A549 (cell line): ENCODE results near the gene NXPH2. TPM values are rescaled to one million over a fixed set of nuclear protein-coding genes. Genes with fewer than 3 reads are reported as not detected.

Experiments
- ATAC-seq, 2 experiments: fragments of 200-7000 bp in 1 of 2; fragments of >200 bp in 1 of 2; cut with Nextera tagmentation in 1 of 2; cut with Tn5 transposase in 1 of 2; 3 replicates each; pipeline versions ENCODE4 v1.8.0 to v1.9.1; 2018 to 2020; ENCODE audit warnings: mild to moderate bottlenecking in 1 of 2, moderate library complexity in 1 of 2
- CTCF ChIA-PET: fragments of 300-600 bp; sonication (Branson Sonifier 250); formaldehyde crosslinking; extraction: SDS; loops from one replicate; lab custom pipeline; 2021; ENCODE audit warnings: antibody characterized with exemption, inconsistent platforms; lab: Yijun Ruan, JAX
- POLR2A ChIA-PET: fragments of 350-600 bp; formaldehyde crosslinking; extraction: SDS; loops from one replicate; lab custom pipeline; 2021; ENCODE audit warnings: antibody characterized with exemption, inconsistent platforms; lab: Yijun Ruan, JAX
- DNase-seq, 2 experiments: peaks; one replicate each; pipeline versions ENCODE4 v3.0.0 to v3.0.0-alpha.2; 2011 to 2016; ENCODE audit warnings: low read depth in 1 of 2, low spot score in 1 of 2
- FAIRE-seq: peaks from 2 replicates; lab custom pipeline; 2011; peaks lifted over from hg19 to GRCh38; lab: Jason Lieb, UNC
- H3K27ac ChIP-seq, 2 experiments: fragments of >200 bp; sonication (Bioruptor Twin); formaldehyde crosslinking; 3 replicates each; pipeline ENCODE4 v1.5.1; 2016 to 2017
- H3K4me1 ChIP-seq: fragments of >200 bp; sonication (Bioruptor Twin); formaldehyde crosslinking; 3 replicates; pipeline ENCODE4 v1.6.1; 2016
- H3K4me2 ChIP-seq: fragments of >200 bp; sonication (Bioruptor Twin); formaldehyde crosslinking; 3 replicates; pipeline ENCODE4 v1.6.1; 2016
- H3K4me3 ChIP-seq: fragments of >200 bp; sonication (Bioruptor Twin); formaldehyde crosslinking; 3 replicates; pipeline ENCODE4 v1.5.1; 2016
- H3K9me3 ChIP-seq: fragments of >200 bp; sonication (Bioruptor Twin); formaldehyde crosslinking; 3 replicates; pipeline ENCODE4 v1.6.1; 2016
- FOSL2 ChIP-seq, 2 experiments: fragments of 450-650 bp in 1 of 2; fragments of >200 bp in 1 of 2; sonication (Bioruptor Twin) in 1 of 2; formaldehyde crosslinking; IDR thresholded peaks; 2 replicates each; pipeline versions ENCODE4 v1.5.0 to v1.6.1; 2016 to 2020; ENCODE audit warnings: mild to moderate bottlenecking in 1 of 2, moderate library complexity in 1 of 2
- FOXS1 ChIP-seq: fragments of 250-450 bp; sonication (Bioruptor Pico); IDR thresholded peaks from 2 replicates; pipeline ENCODE4 v1.5.0; 2020; ENCODE audit warnings: mild to moderate bottlenecking, moderate library complexity
- HDAC2 ChIP-seq: fragments of 200-600 bp; sonication (generic); IDR thresholded peaks from 2 replicates; pipeline ENCODE4 v1.6.1; 2016
- HOXB13 ChIP-seq: fragments of 250-450 bp; sonication (Bioruptor Pico); IDR thresholded peaks from 2 replicates; pipeline ENCODE4 v1.5.0; 2020; ENCODE audit warnings: low read depth, mild to moderate bottlenecking, moderate library complexity
- HOXB5 ChIP-seq: fragments of 250-450 bp; sonication (Bioruptor Pico); IDR thresholded peaks from 2 replicates; pipeline ENCODE4 v1.5.0; 2020; ENCODE audit warnings: mild to moderate bottlenecking, moderate library complexity
- KDM1A ChIP-seq: fragments of 200-600 bp; sonication (generic); IDR thresholded peaks from 2 replicates; pipeline ENCODE4 v1.6.1; 2016; ENCODE audit warnings: low read depth, mild to moderate bottlenecking
- KDM5A ChIP-seq: fragments of 200-600 bp; sonication (generic); IDR thresholded peaks from 2 replicates; pipeline ENCODE4 v1.6.1; 2016; ENCODE audit warnings: antibody characterized with exemption, mild to moderate bottlenecking
- NPAS2 ChIP-seq: fragments of 250-450 bp; sonication (Bioruptor Pico); IDR thresholded peaks from 2 replicates; pipeline ENCODE4 v1.8.0; 2022; ENCODE audit warnings: mild to moderate bottlenecking, moderate library complexity, borderline replicate concordance
- PHF8 ChIP-seq: fragments of 200-600 bp; sonication (generic); IDR thresholded peaks from 2 replicates; pipeline ENCODE4 v1.6.1; 2016; ENCODE audit warnings: low read depth, mild to moderate bottlenecking, antibody characterized with exemption, moderate library complexity, borderline replicate concordance
- RAD21 ChIP-seq, 2 experiments: fragments of >200 bp in 1 of 2; sonication (Bioruptor Twin) in 1 of 2; formaldehyde crosslinking in 1 of 2; IDR thresholded peaks in 1 of 2; conservative IDR thresholded peaks in 1 of 2; 2 replicates in 1 of 2; 3 replicates in 1 of 2; pipeline ENCODE4 v1.6.1; 2012 to 2018; ENCODE audit warnings: inconsistent platforms in 1 of 2
- RCOR1 ChIP-seq: fragments of 150-350 bp; IDR thresholded peaks from 2 replicates; pipeline ENCODE4 v1.6.1; 2014; ENCODE audit warnings: antibody characterized with exemption, low read length, low read depth
- RNF2 ChIP-seq: fragments of 200-600 bp; sonication (generic); IDR thresholded peaks from 2 replicates; pipeline ENCODE4 v1.6.1; 2016; ENCODE audit warnings: low read depth, mild to moderate bottlenecking, antibody characterized with exemption, moderate library complexity, borderline replicate concordance
- SMC3 ChIP-seq: fragments of >200 bp; sonication (Bioruptor Twin); formaldehyde crosslinking; IDR thresholded peaks from 3 replicates; pipeline ENCODE4 v1.6.1; 2018; ENCODE audit warnings: inconsistent platforms
- TFCP2L1 ChIP-seq: fragments of 250-450 bp; sonication (Bioruptor Pico); IDR thresholded peaks from 2 replicates; pipeline ENCODE4 v1.5.0; 2021; ENCODE audit warnings: mild to moderate bottlenecking
- TP53 ChIP-seq: fragments of 250-450 bp; sonication (Bioruptor Pico); IDR thresholded peaks from 2 replicates; pipeline ENCODE4 v1.5.0; 2021; ENCODE audit warnings: mild to moderate bottlenecking, moderate library complexity
- ZFP36 ChIP-seq: fragments of 450-650 bp; IDR thresholded peaks from 2 replicates; pipeline ENCODE4 v1.6.1; 2014; ENCODE audit warnings: borderline replicate concordance; ENCODE audit not compliant: partially characterized antibody
- ZNF302 ChIP-seq: fragments of 250-450 bp; sonication (Bioruptor Pico); IDR thresholded peaks from 2 replicates; pipeline ENCODE4 v1.9.0; 2021; ENCODE audit warnings: inconsistent platforms, mild to moderate bottlenecking, moderate library complexity
- ZSCAN20 ChIP-seq: fragments of 250-450 bp; sonication (Bioruptor Pico); IDR thresholded peaks from 2 replicates; pipeline ENCODE4 v1.8.0; 2022; ENCODE audit warnings: mild to moderate bottlenecking, moderate library complexity
- WGBS: methylation state at CpG from one replicate; pipeline ENCODE4 v1.1.6; 2017; ENCODE audit errors: missing lambda C conversion rate; 5-methylcytosine and 5-hydroxymethylcytosine counted together
- polyA plus RNA-seq, 4 experiments: library from polyadenylated mRNA; depleted of rRNA in 3 of 4; stranded (reverse); fragments of >200 nt; fragmentation: RNase III in 1 of 4; extraction: RNeasy Plus Mini Kit Qiagen cat#74134 plus additional on column Dnase treatment in 1 of 4; gene quantifications; 2 replicates in 3 of 4; 3 replicates in 1 of 4; pipeline ENCODE4 v1.2.3, GENCODE V29; 2011 to 2017
- TF ChIP-seq, protein P1 (sequence below): fragments of >200 bp; sonication (Bioruptor Twin); formaldehyde crosslinking; IDR thresholded peaks from 3 replicates; pipeline ENCODE4 v1.5.1; 2016
- TF ChIP-seq, protein P2 (sequence below): fragments of >200 bp; sonication (Bioruptor Twin); formaldehyde crosslinking; IDR thresholded peaks from 2 replicates; pipeline ENCODE4 v1.6.1; 2016
- TF ChIP-seq, protein P3 (sequence below): fragments of >200 bp; sonication (Bioruptor Twin); formaldehyde crosslinking; IDR thresholded peaks from 3 replicates; pipeline ENCODE4 v1.6.1; 2016
- TF ChIP-seq, protein P4 (sequence below): fragments of 250-450 bp; sonication (Bioruptor Pico); IDR thresholded peaks from 2 replicates; pipeline ENCODE4 v1.5.0; 2020; ENCODE audit warnings: low read depth, mild to moderate bottlenecking, moderate library complexity
- TF ChIP-seq, protein P5 (sequence below): IDR thresholded peaks from 2 replicates; pipeline ENCODE4 v1.6.1; 2012; ENCODE audit warnings: low read depth, borderline replicate concordance

The NXPH2 gene
- polyA plus RNA-seq, 2 of the 4 experiments (the other 2 are of a cell fraction), result not detected

DNA sequence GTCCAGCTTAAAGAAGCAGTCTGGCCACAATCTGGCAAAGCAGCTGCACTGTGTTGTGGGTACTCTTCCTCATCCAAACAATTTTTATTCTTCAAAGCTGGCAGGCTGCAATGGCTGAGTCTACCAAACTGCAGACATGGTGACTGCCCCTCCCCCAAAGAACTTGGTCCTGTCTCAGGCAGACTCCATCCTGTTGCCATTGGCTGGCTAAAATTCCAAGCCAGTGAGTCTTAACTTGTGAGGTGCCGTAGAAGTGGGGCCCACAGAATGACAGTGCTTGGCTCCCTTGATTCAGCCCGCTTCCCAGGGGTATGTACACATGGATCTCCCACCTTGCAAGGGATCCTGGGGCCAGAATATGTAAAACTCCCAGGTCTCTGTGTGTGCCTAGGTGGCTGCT is 14.5 kb upstream of the NXPH2 start:
- ChIA-PET POLR2A (no interaction called here), CTCF (interaction anchor here (1.2 to 2.4 kb wide), 4 partner anchors 8 to 906 kb away, joined by 3 to 23 read pairs (median 5); no protein-coding TSS in a partner anchor)
- no peak for DNase-seq

DNA sequence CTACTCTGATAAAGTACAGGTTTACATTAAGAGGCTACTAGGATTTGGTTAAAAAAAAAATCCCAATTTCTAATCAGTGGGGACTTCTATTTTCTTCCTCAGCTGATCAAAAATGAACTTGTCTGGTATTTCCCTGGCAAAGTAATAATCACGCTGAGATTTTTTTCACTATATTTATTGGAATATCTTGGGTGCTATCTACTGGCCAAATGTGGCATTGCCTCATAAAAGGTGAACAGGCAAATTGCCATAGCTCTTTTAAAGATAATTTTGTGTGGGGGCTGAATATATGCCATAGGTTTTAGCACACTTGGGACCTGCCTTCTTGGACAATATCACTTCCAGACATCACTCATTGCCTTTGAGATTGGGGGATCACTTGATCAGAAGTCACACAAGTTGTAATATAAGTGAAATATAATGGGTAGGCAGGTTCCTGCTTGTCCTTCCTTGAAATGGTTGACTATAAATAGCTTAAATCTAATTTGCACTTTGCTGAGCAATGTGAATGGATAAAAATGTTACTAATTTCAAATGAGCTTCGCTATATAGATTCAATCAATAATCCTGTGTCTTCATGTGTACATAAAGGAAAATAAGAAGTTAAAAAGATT is 7.0 kb upstream of the NXPH2 start:
- no peak overlapping the region for H3K4me3 ChIP-seq
- peak in 1 of 2 experiments; percentile 25 for DNase-seq
- H3K4me2 ChIP-seq, result no peak overlapping the region
- CTCF ChIA-PET, result interaction anchor here (0.6 to 4.7 kb wide), 44 partner anchors 9 to 1313 kb away, joined by 3 to 52 read pairs (median 4); partner anchors contain the start of gene HNMT
- peak; percentile 43 to 58; a peak in 4 of 6 replicates for ATAC-seq
- no peak overlapping the region for H3K27ac ChIP-seq
- H3K4me1 ChIP-seq, result no peaks in the 10 kb centered on the region
- FAIRE-seq, result no peak
- 0% methylated on average over 2 of the region's 2 CpGs for WGBS
- peaks cover 3% of the 10 kb centered on the region; the same call in 1 of the 3 replicates for H3K9me3 ChIP-seq
- TF ChIP-seq SMC3, result peak; percentile 85
- TF ChIP-seq KDM5A, result no peak
- no peak for TF ChIP-seq NPAS2 (CRISPR knock-in tag)
- TF ChIP-seq, protein P1, sequence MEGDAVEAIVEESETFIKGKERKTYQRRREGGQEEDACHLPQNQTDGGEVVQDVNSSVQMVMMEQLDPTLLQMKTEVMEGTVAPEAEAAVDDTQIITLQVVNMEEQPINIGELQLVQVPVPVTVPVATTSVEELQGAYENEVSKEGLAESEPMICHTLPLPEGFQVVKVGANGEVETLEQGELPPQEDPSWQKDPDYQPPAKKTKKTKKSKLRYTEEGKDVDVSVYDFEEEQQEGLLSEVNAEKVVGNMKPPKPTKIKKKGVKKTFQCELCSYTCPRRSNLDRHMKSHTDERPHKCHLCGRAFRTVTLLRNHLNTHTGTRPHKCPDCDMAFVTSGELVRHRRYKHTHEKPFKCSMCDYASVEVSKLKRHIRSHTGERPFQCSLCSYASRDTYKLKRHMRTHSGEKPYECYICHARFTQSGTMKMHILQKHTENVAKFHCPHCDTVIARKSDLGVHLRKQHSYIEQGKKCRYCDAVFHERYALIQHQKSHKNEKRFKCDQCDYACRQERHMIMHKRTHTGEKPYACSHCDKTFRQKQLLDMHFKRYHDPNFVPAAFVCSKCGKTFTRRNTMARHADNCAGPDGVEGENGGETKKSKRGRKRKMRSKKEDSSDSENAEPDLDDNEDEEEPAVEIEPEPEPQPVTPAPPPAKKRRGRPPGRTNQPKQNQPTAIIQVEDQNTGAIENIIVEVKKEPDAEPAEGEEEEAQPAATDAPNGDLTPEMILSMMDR, result peak; percentile 84
- TF ChIP-seq RAD21 (conservative IDR thresholded peaks at IDR 0.05 in 1 of 2, IDR thresholded peaks at IDR 0.05 in 1 of 2), result peak; percentile 85 to 88
- POLR2A ChIA-PET, result interaction anchor here (1.0 kb wide), 1 partner anchor 875 kb away, joined by 3 read pairs; no protein-coding TSS in a partner anchor

More for the DNA sequence above, 14.5 kb upstream of the NXPH2 start:
- TF ChIP-seq TFCP2L1 (CRISPR knock-in tag), result no peak
- TF ChIP-seq, protein P2, sequence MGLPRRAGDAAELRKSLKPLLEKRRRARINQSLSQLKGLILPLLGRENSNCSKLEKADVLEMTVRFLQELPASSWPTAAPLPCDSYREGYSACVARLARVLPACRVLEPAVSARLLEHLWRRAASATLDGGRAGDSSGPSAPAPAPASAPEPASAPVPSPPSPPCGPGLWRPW, result no peak
- no peak for TF ChIP-seq ZNF302
- no peak for TF ChIP-seq RAD21 (conservative IDR thresholded peaks at IDR 0.05 in 1 of 2, IDR thresholded peaks at IDR 0.05 in 1 of 2)
- TF ChIP-seq PHF8, result no peak
- TF ChIP-seq, protein P3, sequence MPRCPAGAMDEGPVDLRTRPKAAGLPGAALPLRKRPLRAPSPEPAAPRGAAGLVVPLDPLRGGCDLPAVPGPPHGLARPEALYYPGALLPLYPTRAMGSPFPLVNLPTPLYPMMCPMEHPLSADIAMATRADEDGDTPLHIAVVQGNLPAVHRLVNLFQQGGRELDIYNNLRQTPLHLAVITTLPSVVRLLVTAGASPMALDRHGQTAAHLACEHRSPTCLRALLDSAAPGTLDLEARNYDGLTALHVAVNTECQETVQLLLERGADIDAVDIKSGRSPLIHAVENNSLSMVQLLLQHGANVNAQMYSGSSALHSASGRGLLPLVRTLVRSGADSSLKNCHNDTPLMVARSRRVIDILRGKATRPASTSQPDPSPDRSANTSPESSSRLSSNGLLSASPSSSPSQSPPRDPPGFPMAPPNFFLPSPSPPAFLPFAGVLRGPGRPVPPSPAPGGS, result no peak
- TF ChIP-seq RCOR1, result no peak
- TF ChIP-seq SMC3, result no peak
- TF ChIP-seq KDM1A, result no peak
- no peak for TF ChIP-seq RNF2
- H3K27ac ChIP-seq, result no peak overlapping the region
- ATAC-seq (no peak), FAIRE-seq (no peak)
- H3K9me3 ChIP-seq, result peaks cover 3% of the 10 kb centered on the region; the same call in 1 of the 3 replicates
- H3K4me1 ChIP-seq, result no peaks in the 10 kb centered on the region
- H3K4me2 ChIP-seq, result no peak overlapping the region
- no peak overlapping the region for H3K4me3 ChIP-seq
- no CpG with 5 or more reads among the region's 2 CpGs for WGBS

DNA sequence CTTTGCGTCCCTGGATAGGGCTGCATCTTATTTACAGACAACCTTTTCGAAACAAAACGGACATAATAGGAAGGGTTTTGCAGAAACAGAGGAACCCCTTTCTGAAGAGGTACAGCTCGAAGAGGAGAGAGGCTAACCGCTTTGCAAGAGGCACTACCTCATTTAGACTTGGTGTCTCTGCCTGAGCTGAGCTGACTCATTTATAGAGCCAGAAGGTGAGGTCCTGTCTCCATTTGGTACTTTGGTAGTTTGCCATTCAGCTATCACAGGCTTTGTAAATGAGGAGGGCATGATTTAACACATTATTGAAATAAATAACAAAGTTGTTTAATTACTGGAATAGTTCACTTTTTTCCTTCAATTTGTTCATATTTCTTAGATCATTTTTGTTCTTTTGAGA is 2.2 kb upstream of the NXPH2 start:
- Histone ChIP-seq H3K27ac (no peak overlapping the region), H3K4me1 (0 out of 3 replicates have a peak, but pooled peaks cover 15% of the 10 kb centered on the region), H3K9me3 (no peaks in the 10 kb centered on the region), H3K4me3 (no peak overlapping the region), H3K4me2 (no peak overlapping the region)
- no peak for ATAC-seq
- DNase-seq, result no peak
- no peak for FAIRE-seq
- TF ChIP-seq HOXB5 (CRISPR knock-in tag) (no peak), FOSL2 (IDR thresholded peaks at IDR 0.05) (no peak), FOSL2 (CRISPR knock-in tag; IDR thresholded peaks at IDR 0.05) (no peak), FOXS1 (CRISPR knock-in tag) (no peak), ZSCAN20 (CRISPR knock-in tag) (no peak), PHF8 (no peak), TP53 (CRISPR knock-in tag) (no peak), KDM5A (no peak), HOXB13 (CRISPR knock-in tag) (no peak), NPAS2 (CRISPR knock-in tag) (no peak), ZFP36 (no peak), HDAC2 (no peak)
- TF ChIP-seq, protein P4, sequence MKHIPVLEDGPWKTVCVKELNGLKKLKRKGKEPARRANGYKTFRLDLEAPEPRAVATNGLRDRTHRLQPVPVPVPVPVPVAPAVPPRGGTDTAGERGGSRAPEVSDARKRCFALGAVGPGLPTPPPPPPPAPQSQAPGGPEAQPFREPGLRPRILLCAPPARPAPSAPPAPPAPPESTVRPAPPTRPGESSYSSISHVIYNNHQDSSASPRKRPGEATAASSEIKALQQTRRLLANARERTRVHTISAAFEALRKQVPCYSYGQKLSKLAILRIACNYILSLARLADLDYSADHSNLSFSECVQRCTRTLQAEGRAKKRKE, result no peak
- TF ChIP-seq, protein P5, sequence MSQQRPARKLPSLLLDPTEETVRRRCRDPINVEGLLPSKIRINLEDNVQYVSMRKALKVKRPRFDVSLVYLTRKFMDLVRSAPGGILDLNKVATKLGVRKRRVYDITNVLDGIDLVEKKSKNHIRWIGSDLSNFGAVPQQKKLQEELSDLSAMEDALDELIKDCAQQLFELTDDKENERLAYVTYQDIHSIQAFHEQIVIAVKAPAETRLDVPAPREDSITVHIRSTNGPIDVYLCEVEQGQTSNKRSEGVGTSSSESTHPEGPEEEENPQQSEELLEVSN, result no peak
- TF ChIP-seq, protein P2, result no peak
- TF ChIP-seq, protein P1, result no peak
- POLR2A ChIA-PET, result no interaction called here
- CTCF ChIA-PET, result interaction anchor here (1.4 kb wide), 1 partner anchor 877 kb away, joined by 3 read pairs; no protein-coding TSS in a partner anchor
- WGBS, result 67% methylated on average over 5 of the region's 5 CpGs
